ENCODE results near the gene GRIN2A.

Gene GRIN2A

DNA sequence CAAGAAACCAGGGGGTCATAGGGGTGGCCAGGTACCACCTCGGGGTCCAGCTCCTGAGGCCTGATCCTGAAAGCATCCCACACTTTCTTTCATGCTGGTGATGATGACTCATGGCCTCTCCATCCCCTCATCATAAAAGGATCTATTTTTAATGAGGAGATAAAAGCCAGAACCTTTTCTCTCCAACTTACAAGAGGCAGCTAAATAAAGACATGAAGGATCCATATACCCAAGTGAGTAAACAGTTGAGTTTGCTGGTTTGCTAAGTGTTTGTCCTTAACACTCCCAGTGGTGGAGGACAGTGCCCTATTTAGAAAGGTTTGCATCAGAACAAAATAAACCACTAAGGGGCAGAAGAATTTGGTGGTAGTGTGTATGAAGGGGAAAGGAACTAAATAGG, 383.8 kb downstream of the GRIN2A start:
- Histone ChIP-seq H3K36me3 (ENCODE audit: control insufficient read depth, insufficient read depth, low read length) (no peaks in the 10 kb centered on the region), H3K27me3 (replicated peaks; ENCODE audit: control insufficient read depth, insufficient read depth, low read length, poor library complexity, severe bottlenecking) (no peaks in the 10 kb centered on the region), H3K4me3 (ENCODE audit: insufficient read depth, low read depth, low read length, poor library complexity, severe bottlenecking) (no peak overlapping the region), H3K9me3 (ENCODE audit: control insufficient read depth, low read length) (no peaks in the 10 kb centered on the region), H3K4me1 (ENCODE audit: control insufficient read depth, insufficient read depth, low read length, poor library complexity, severe bottlenecking) (no peaks in the 10 kb centered on the region), H3K27ac (ENCODE audit: insufficient read depth, low read length, poor library complexity, severe bottlenecking) (no peak overlapping the region)
- no peak for DNase-seq

- DNase-seq, result no peak
- no peaks in the 10 kb centered on the region for H3K4me1 ChIP-seq (ENCODE audit: control insufficient read depth, insufficient read depth, low read length, poor library complexity, severe bottlenecking)
- H3K9me3 ChIP-seq (ENCODE audit: control insufficient read depth, low read length), result no peaks in the 10 kb centered on the region
- no peak overlapping the region for H3K27ac ChIP-seq (ENCODE audit: insufficient read depth, low read length, poor library complexity, severe bottlenecking)
- H3K27me3 ChIP-seq (replicated peaks; ENCODE audit: control insufficient read depth, insufficient read depth, low read length, poor library complexity, severe bottlenecking), result no peaks in the 10 kb centered on the region
- no peak overlapping the region for H3K4me3 ChIP-seq (ENCODE audit: insufficient read depth, low read depth, low read length, poor library complexity, severe bottlenecking)
- no peaks in the 10 kb centered on the region for H3K36me3 ChIP-seq (ENCODE audit: control insufficient read depth, insufficient read depth, low read length)
Observed at GRCh38 chr16:9797306-9797705, 384.9 kb downstream of the GRIN2A start.

DNA sequence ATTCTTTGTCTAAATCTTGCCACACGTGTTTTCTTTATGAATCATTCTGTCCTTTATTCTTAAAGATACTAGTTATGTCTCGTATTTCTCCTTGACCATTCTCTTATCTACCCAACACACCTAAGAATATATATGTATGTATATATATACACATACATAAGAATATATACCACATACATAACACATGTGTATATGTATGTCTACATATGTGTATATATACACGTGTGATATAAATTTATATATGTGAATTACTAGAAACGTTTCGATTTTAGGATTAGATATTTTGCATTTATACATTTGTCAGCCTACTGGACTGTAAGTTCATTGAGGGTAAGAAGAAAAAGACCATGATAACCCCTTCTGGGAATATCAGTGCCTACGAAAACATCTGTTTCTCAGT, 388.6 kb downstream of the GRIN2A start:
- H3K4me1 ChIP-seq (ENCODE audit: control insufficient read depth, insufficient read depth, low read length, poor library complexity, severe bottlenecking), result no peaks in the 10 kb centered on the region
- no peaks in the 10 kb centered on the region for H3K36me3 ChIP-seq (ENCODE audit: control insufficient read depth, insufficient read depth, low read length)
- H3K4me3 ChIP-seq (ENCODE audit: insufficient read depth, low read depth, low read length, poor library complexity, severe bottlenecking), result no peak overlapping the region

GRCh38 chr16:9791556-9791955, 390.7 kb downstream of the GRIN2A start:
- Histone ChIP-seq H3K27me3 (replicated peaks; ENCODE audit: control insufficient read depth, insufficient read depth, low read length, poor library complexity, severe bottlenecking) (no peaks in the 10 kb centered on the region), H3K27ac (ENCODE audit: insufficient read depth, low read length, poor library complexity, severe bottlenecking) (no peak overlapping the region), H3K36me3 (ENCODE audit: control insufficient read depth, insufficient read depth, low read length) (no peaks in the 10 kb centered on the region), H3K4me3 (ENCODE audit: insufficient read depth, low read depth, low read length, poor library complexity, severe bottlenecking) (no peak overlapping the region), H3K9me3 (ENCODE audit: control insufficient read depth, low read length) (no peaks in the 10 kb centered on the region), H3K4me1 (ENCODE audit: control insufficient read depth, insufficient read depth, low read length, poor library complexity, severe bottlenecking) (no peaks in the 10 kb centered on the region)
- no peak for DNase-seq

More for the DNA sequence above, 388.6 kb downstream of the GRIN2A start:
- DNase-seq, result no peak
- no peaks in the 10 kb centered on the region for H3K27me3 ChIP-seq (replicated peaks; ENCODE audit: control insufficient read depth, insufficient read depth, low read length, poor library complexity, severe bottlenecking)
- H3K27ac ChIP-seq (ENCODE audit: insufficient read depth, low read length, poor library complexity, severe bottlenecking), result no peak overlapping the region
- H3K9me3 ChIP-seq (ENCODE audit: control insufficient read depth, low read length), result no peaks in the 10 kb centered on the region

- Histone ChIP-seq H3K36me3 (ENCODE audit: control insufficient read depth, insufficient read depth, low read length) (no peaks in the 10 kb centered on the region), H3K9me3 (ENCODE audit: control insufficient read depth, low read length) (no peaks in the 10 kb centered on the region), H3K4me1 (ENCODE audit: control insufficient read depth, insufficient read depth, low read length, poor library complexity, severe bottlenecking) (no peaks in the 10 kb centered on the region), H3K27me3 (replicated peaks; ENCODE audit: control insufficient read depth, insufficient read depth, low read length, poor library complexity, severe bottlenecking) (no peaks in the 10 kb centered on the region), H3K27ac (ENCODE audit: insufficient read depth, low read length, poor library complexity, severe bottlenecking) (no peak overlapping the region), H3K4me3 (ENCODE audit: insufficient read depth, low read depth, low read length, poor library complexity, severe bottlenecking) (no peak overlapping the region)
- no peak for DNase-seq
Observed at GRCh38 chr16:9790199-9790598, 392.0 kb downstream of the GRIN2A start.

- Histone ChIP-seq H3K9me3 (ENCODE audit: control insufficient read depth, low read length) (no peaks in the 10 kb centered on the region), H3K4me3 (ENCODE audit: insufficient read depth, low read depth, low read length, poor library complexity, severe bottlenecking) (no peak overlapping the region), H3K4me1 (ENCODE audit: control insufficient read depth, insufficient read depth, low read length, poor library complexity, severe bottlenecking) (no peaks in the 10 kb centered on the region), H3K27ac (ENCODE audit: insufficient read depth, low read length, poor library complexity, severe bottlenecking) (no peak overlapping the region), H3K36me3 (ENCODE audit: control insufficient read depth, insufficient read depth, low read length) (no peaks in the 10 kb centered on the region), H3K27me3 (replicated peaks; ENCODE audit: control insufficient read depth, insufficient read depth, low read length, poor library complexity, severe bottlenecking) (no peaks in the 10 kb centered on the region)
- no peak for DNase-seq
Observed at GRCh38 chr16:9787717-9788116, 394.5 kb downstream of the GRIN2A start.

DNA sequence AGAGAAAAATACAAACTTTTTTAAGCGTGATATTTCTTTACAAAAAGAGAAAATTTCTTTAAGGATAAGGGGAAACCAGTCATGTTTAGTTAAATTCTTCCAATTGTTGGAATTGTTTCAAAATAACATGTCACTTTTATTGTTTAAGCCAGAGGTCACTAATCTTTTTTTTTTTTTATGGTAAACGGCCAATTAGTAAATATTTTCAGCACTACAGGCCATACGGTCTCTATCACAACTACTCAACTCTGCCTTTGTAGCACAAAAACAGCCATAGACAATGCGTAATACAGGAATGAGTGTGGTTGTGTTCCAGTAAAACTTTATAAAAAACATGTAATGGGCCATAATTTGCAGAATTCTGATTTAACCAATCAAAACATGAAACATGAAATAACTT, 401.4 kb downstream of the GRIN2A start:
- no peak overlapping the region for H3K27ac ChIP-seq (ENCODE audit: insufficient read depth, low read length, poor library complexity, severe bottlenecking)
- H3K4me1 ChIP-seq (ENCODE audit: control insufficient read depth, insufficient read depth, low read length, poor library complexity, severe bottlenecking), result no peaks in the 10 kb centered on the region
- no peak overlapping the region for H3K4me3 ChIP-seq (ENCODE audit: insufficient read depth, low read depth, low read length, poor library complexity, severe bottlenecking)
- H3K27me3 ChIP-seq (replicated peaks; ENCODE audit: control insufficient read depth, insufficient read depth, low read length, poor library complexity, severe bottlenecking), result no peaks in the 10 kb centered on the region
- H3K9me3 ChIP-seq (ENCODE audit: control insufficient read depth, low read length), result no peaks in the 10 kb centered on the region
- no peaks in the 10 kb centered on the region for H3K36me3 ChIP-seq (ENCODE audit: control insufficient read depth, insufficient read depth, low read length)
- DNase-seq, result no peak

GRCh38 chr16:9778849-9779248, 403.4 kb downstream of the GRIN2A start:
- H3K4me3 ChIP-seq (ENCODE audit: insufficient read depth, low read depth, low read length, poor library complexity, severe bottlenecking), result no peak overlapping the region
- H3K36me3 ChIP-seq (ENCODE audit: control insufficient read depth, insufficient read depth, low read length), result no peaks in the 10 kb centered on the region
- H3K9me3 ChIP-seq (ENCODE audit: control insufficient read depth, low read length), result no peaks in the 10 kb centered on the region

DNA sequence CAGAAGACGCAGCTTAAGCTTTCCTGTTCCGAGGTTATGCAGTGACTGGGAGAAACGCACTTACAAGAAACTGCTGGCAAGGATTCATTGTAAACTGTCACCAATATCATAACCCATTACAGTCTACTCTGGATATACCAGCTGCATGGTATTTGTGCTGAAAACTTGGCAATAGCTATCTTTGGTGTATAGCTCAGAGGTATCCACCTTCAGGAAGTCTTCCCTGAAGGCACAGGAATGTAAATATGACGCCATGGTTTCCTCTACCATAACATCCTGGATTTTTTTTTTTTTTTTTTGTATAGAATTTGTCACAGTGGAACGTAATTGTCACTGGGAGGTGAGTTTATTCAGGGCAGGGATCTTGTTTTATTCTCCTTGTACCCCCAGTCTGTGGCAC, 406.2 kb downstream of the GRIN2A start:
- Histone ChIP-seq H3K27me3 (replicated peaks; ENCODE audit: control insufficient read depth, insufficient read depth, low read length, poor library complexity, severe bottlenecking) (no peaks in the 10 kb centered on the region), H3K4me1 (ENCODE audit: control insufficient read depth, insufficient read depth, low read length, poor library complexity, severe bottlenecking) (no peaks in the 10 kb centered on the region), H3K27ac (ENCODE audit: insufficient read depth, low read length, poor library complexity, severe bottlenecking) (no peak overlapping the region), H3K36me3 (ENCODE audit: control insufficient read depth, insufficient read depth, low read length) (no peaks in the 10 kb centered on the region), H3K4me3 (ENCODE audit: insufficient read depth, low read depth, low read length, poor library complexity, severe bottlenecking) (no peak overlapping the region), H3K9me3 (ENCODE audit: control insufficient read depth, low read length) (no peaks in the 10 kb centered on the region)
- no peak for DNase-seq

More at GRCh38 chr16:9778849-9779248, 403.4 kb downstream of the GRIN2A start:
- no peak for DNase-seq
- Histone ChIP-seq H3K27ac (ENCODE audit: insufficient read depth, low read length, poor library complexity, severe bottlenecking) (no peak overlapping the region), H3K27me3 (replicated peaks; ENCODE audit: control insufficient read depth, insufficient read depth, low read length, poor library complexity, severe bottlenecking) (no peaks in the 10 kb centered on the region), H3K4me1 (ENCODE audit: control insufficient read depth, insufficient read depth, low read length, poor library complexity, severe bottlenecking) (no peaks in the 10 kb centered on the region)

DNA sequence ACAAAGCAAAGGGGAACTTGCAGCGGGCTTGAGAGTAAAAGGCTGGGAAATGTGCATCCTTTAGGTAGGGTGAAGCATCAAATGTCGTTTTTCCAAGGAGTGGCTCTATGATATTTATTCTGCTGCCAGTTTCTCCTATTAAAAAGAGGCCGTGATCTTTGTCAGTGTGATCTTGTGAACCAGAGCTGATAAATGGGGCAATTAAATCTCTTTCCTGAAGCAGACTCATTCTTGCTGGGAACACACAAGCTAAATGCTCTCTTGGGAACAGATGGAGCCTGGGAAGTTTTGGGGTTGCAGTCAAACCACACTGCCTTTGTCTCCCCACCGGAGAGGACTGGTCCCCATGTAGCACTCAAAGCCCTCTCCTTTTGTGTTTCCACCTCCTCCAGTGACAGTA, 408.9 kb downstream of the GRIN2A start:
- no peaks in the 10 kb centered on the region for H3K27me3 ChIP-seq (replicated peaks; ENCODE audit: control insufficient read depth, insufficient read depth, low read length, poor library complexity, severe bottlenecking)
- H3K9me3 ChIP-seq (ENCODE audit: control insufficient read depth, low read length), result no peaks in the 10 kb centered on the region
- DNase-seq, result no peak
- no peak overlapping the region for H3K4me3 ChIP-seq (ENCODE audit: insufficient read depth, low read depth, low read length, poor library complexity, severe bottlenecking)
- H3K4me1 ChIP-seq (ENCODE audit: control insufficient read depth, insufficient read depth, low read length, poor library complexity, severe bottlenecking), result no peaks in the 10 kb centered on the region
- no peaks in the 10 kb centered on the region for H3K36me3 ChIP-seq (ENCODE audit: control insufficient read depth, insufficient read depth, low read length)
- no peak overlapping the region for H3K27ac ChIP-seq (ENCODE audit: insufficient read depth, low read length, poor library complexity, severe bottlenecking)
